22Rv1 (cell line): ENCODE results near the gene AMT.

Experiments
- H3K27ac ChIP-seq: fragments of 450-650 bp; 2 replicates; pipeline ENCODE4 v1.5.1; 2017
- CTCF ChIP-seq: fragments of 450-650 bp; IDR thresholded peaks from 2 replicates; pipeline ENCODE4 v1.5.1; 2017; ENCODE audit warnings: mild to moderate bottlenecking
- ZFX ChIP-seq: fragments of 450-650 bp; IDR thresholded peaks from 2 replicates; pipeline ENCODE4 v1.6.1; 2017; ENCODE audit warnings: antibody characterized with exemption, borderline replicate concordance

The AMT gene

GRCh38 chr3:49424816-49425215 is 2.5 kb upstream of the AMT start:
- H3K27ac ChIP-seq = no peak overlapping the region
- TF ChIP-seq CTCF (no peak), ZFX (no peak)

GRCh38 chr3:49421890-49422378 is 339 bp downstream of the AMT start:
- no peak overlapping the region for H3K27ac ChIP-seq
- TF ChIP-seq ZFX (no peak), CTCF (no peak)

GRCh38 chr3:49417516-49418120 is 4.7 kb downstream of the AMT start:
- H3K27ac ChIP-seq = no peak overlapping the region
- TF ChIP-seq CTCF (no peak), ZFX (no peak)

DNA sequence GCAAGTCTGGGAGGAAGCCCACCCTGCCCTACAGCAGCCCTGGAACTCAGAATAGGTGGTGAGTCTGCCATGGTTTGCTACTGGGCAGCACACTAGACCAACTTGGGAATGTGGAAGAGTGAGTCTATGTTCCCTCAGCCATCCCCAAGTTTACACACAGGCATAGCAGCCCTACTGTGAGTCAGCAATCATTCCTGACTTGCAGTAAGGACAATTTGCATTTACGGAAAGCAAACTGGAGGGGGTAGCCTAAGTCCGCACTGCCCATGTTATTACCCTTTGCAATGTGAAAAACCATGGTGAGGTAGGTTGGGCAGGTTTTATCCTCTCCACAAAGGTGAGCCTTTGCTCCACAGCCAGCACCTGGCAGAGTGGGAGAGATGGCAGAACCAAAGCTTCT is 5.4 kb downstream of the AMT start:
- TF ChIP-seq CTCF (no peak), ZFX (no peak)
- no peak overlapping the region for H3K27ac ChIP-seq

DNA sequence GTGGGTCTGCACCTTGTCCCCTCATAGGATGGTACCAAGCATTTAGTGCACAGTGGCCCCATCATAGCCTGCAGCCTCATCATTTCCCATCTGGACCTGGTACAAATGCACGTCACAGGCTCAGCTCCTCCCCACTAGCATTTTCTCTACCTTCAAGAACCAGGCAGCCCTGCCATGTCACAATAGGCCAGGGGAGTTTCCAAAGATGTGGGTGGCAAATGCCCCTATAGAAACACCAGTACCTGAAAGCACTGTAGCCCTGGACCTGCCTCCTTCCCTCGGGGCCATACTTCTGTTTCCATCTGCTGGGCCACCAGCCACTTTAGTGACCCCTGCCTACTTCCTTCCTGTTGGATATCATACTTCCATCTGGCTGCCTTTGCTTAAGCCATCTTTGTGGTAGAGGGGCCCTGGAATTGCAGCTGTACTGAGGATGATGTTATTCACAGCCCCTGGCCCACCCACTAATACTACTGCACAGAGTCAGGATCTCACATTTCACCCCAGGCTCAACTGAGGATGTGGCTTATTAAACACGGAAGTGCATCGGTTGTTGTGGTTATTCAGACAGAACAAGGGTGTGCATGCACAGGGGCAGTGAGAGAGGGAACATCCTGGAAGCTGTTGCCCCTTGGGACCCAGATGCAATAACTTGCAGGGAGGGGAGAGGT is 6.2 kb downstream of the AMT start:
- H3K27ac ChIP-seq = peak overlapping the region; percentile 11; the same call in 1 of the 2 replicates
- no peak for TF ChIP-seq CTCF
- TF ChIP-seq ZFX = no peak

DNA sequence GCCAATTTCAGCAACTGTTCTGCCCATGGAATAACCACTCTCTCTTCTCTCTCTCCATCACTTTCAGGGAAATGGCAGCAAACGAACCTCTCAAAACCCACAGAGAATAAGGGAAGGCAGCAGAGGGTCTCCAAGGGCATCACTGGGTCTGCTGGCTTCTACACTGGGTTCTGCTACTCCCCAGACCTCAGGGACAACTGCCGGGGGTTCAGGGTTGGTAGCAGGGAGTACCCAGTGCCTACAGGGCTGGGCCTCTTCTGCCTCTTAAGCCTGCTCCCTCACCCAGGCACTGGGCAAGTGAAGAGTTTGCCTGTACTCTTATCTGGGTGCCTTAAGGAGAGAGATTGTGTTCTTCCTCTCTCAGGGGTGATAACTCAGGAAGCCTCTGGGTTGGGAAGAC is 7.5 kb downstream of the AMT start:
- no peak for TF ChIP-seq CTCF
- no peak for TF ChIP-seq ZFX
- no peak overlapping the region for H3K27ac ChIP-seq

DNA sequence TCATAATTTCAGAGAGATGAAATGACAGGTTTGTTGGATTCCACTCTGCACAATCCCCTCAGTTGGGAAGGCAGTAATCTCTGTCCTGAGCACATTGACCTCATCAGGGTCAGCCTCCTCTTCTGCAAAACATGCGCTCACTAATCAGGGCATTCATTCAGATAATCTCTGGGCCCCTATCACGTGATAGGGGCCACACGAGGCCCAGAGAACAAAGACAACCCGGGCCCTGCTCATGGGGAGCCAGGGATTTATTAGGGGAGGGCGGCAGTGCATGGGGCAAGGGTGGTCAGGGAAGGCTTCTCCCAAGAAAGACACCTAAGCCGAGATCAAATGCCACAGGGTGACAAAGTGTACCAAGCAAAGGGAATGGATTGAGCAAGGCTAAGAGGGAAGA is 8.9 kb downstream of the AMT start:
- H3K27ac ChIP-seq = peak overlapping the region; percentile 96
- no peak for TF ChIP-seq ZFX
- TF ChIP-seq CTCF = no peak
